HCT116 (cell line): ENCODE measurements around the gene MEIS2. TPM values are rescaled to one million over a fixed set of nuclear protein-coding genes. Genes with fewer than 3 reads are reported as not detected.

Experiments
- ATAC-seq: fragments of 200-7000 bp; cut with Tn5 transposase; 2 replicates; pipeline ENCODE4 v1.9.1; 2020; ENCODE audit warnings: mild to moderate bottlenecking, moderate library complexity
- BruUV-seq: library from RNA; stranded (reverse); fragments of 400-500 nt; replicated peaks from 2 replicates; lab custom pipeline; 2021; lab: Mats Ljungman, UMichigan
- CTCF ChIA-PET: fragments of 300-600 bp; sonication (Branson Sonifier 250); formaldehyde crosslinking; loops from one replicate; lab custom pipeline; 2021; ENCODE audit warnings: antibody characterized with exemption; lab: Charles Lee
- POLR2A ChIA-PET: fragments of 300-600, 350-600 bp; sonication (Branson Sonifier 250); formaldehyde crosslinking; loops from one replicate; lab custom pipeline; 2021; ENCODE audit warnings: antibody characterized with exemption; lab: Charles Lee
- RAD21 ChIA-PET, 2 experiments: fragments of 300-600 bp; sonication (Branson Sonifier 250); formaldehyde crosslinking; loops; one replicate each; lab custom pipeline; 2023; ENCODE audit warnings: low total read pairs in 2 of 2; ENCODE audit not compliant: uncharacterized antibody in 2 of 2, unreplicated experiment in 2 of 2, low non-redundant PET in 1 of 2; lab: Charles Lee
- DNase-seq: peaks from one replicate; pipeline ENCODE4 v3.0.0-alpha.2; 2010; ENCODE audit warnings: low read depth, low spot score
- H2AFZ ChIP-seq: fragments of 200-600 bp; shearing (Covaris generic), sonication (generic); 2 replicates; pipeline ENCODE4 v1.6.1; 2017; ENCODE audit warnings: low read depth, mixed run types, mixed read lengths, antibody characterized with exemption, low read length; ENCODE audit not compliant: poor library complexity, severe bottlenecking
- H3K27ac ChIP-seq: 2 replicates; pipeline ENCODE4 v1.5.1; 2012; ENCODE audit warnings: low read depth, low read length
- H3K27me3 ChIP-seq: fragments of 200-600 bp; sonication (generic); 2 replicates; pipeline ENCODE4 v1.6.1; 2016; ENCODE audit warnings: mixed run types, low read length, mixed read lengths; ENCODE audit not compliant: insufficient read depth
- H3K36me3 ChIP-seq, 2 experiments: fragments of 200-500 bp in 1 of 2; fragments of 200-600 bp in 1 of 2; sonication (Bioruptor generic) in 1 of 2; sonication (generic) in 1 of 2; 2 replicates each; pipeline versions ENCODE4 v1.5.1 to v1.6.1; 2014 to 2016; ENCODE audit warnings: low read length in 2 of 2, inconsistent platforms in 1 of 2, mixed read lengths in 1 of 2, mixed run types in 1 of 2; ENCODE audit not compliant: insufficient read depth in 2 of 2, control insufficient read depth in 1 of 2
- H3K4me1 ChIP-seq, 2 experiments: fragments of 200-600 bp in 1 of 2; sonication (generic) in 1 of 2; 2 replicates each; pipeline versions ENCODE4 v1.5.1 to v1.6.1; 2012 to 2017; ENCODE audit warnings: low read length in 2 of 2, inconsistent platforms in 1 of 2, mild to moderate bottlenecking in 1 of 2, mixed read lengths in 1 of 2, mixed run types in 1 of 2, moderate library complexity in 1 of 2; ENCODE audit not compliant: insufficient read depth in 2 of 2, control insufficient read depth in 1 of 2
- H3K4me2 ChIP-seq: fragments of 200-600 bp; sonication (generic); 2 replicates; pipeline ENCODE4 v1.6.1; 2017; ENCODE audit warnings: mixed run types, low read length, mixed read lengths
- H3K4me3 ChIP-seq, 2 experiments: fragments of 200-600 bp in 1 of 2; sonication (generic) in 1 of 2; replicated peaks in 1 of 2; 2 replicates each; pipeline ENCODE4 v1.5.1; 2011 to 2016; ENCODE audit warnings: low read length in 2 of 2, control low read depth in 1 of 2, low read depth in 1 of 2, mild to moderate bottlenecking in 1 of 2, mixed read lengths in 1 of 2, mixed run types in 1 of 2
- H3K79me2 ChIP-seq: fragments of 200-600 bp; sonication (generic); 2 replicates; pipeline ENCODE4 v1.6.1; 2017; ENCODE audit warnings: mild to moderate bottlenecking, mixed run types, low read length, moderate library complexity, mixed read lengths; ENCODE audit not compliant: insufficient read depth
- H3K9ac ChIP-seq: fragments of 200-600 bp; sonication (generic); 2 replicates; pipeline ENCODE4 v1.6.1; 2016; ENCODE audit warnings: low read length, mixed read lengths
- H3K9me2 ChIP-seq: fragments of 200-600 bp; sonication (generic), shearing (Covaris generic); 2 replicates; pipeline ENCODE4 v1.6.1; 2017; ENCODE audit warnings: mixed run types, mild to moderate bottlenecking, moderate library complexity; ENCODE audit not compliant: insufficient read depth
- H3K9me3 ChIP-seq, 2 experiments: fragments of 200-500 bp in 1 of 2; fragments of 200-600 bp in 1 of 2; sonication (Bioruptor generic) in 1 of 2; sonication (generic) in 1 of 2; 2 replicates each; pipeline ENCODE4 v1.6.1; 2014 to 2017; ENCODE audit warnings: low read length in 2 of 2, mixed read lengths in 2 of 2, inconsistent platforms in 1 of 2, low read depth in 1 of 2, mild to moderate bottlenecking in 1 of 2, mixed run types in 1 of 2, moderate library complexity in 1 of 2; ENCODE audit not compliant: control insufficient read depth in 1 of 2, insufficient read depth in 1 of 2
- H4K20me1 ChIP-seq: fragments of 200-600 bp; sonication (generic), shearing (Covaris generic); 2 replicates; pipeline ENCODE4 v1.6.1; 2017; ENCODE audit warnings: mixed run types, mild to moderate bottlenecking, moderate library complexity; ENCODE audit not compliant: insufficient read depth
- CTCF ChIP-seq, 3 experiments: fragments of 200-600 bp in 1 of 3; sonication (generic) in 1 of 3; IDR thresholded peaks in 2 of 3; conservative IDR thresholded peaks in 1 of 3; 2 replicates each; pipeline ENCODE4 v1.5.1; 2012 to 2017; ENCODE audit warnings: low read depth in 2 of 3, low read length in 2 of 3, antibody characterized with exemption in 1 of 3, borderline replicate concordance in 1 of 3, control low read depth in 1 of 3, mild to moderate bottlenecking in 1 of 3, mixed read lengths in 1 of 3, mixed run types in 1 of 3, moderate library complexity in 1 of 3; ENCODE audit not compliant: insufficient read depth in 1 of 3
- FOSL1 ChIP-seq: IDR thresholded peaks from 2 replicates; pipeline ENCODE4 v1.6.1; 2012; ENCODE audit warnings: low read depth
- REST ChIP-seq: IDR thresholded peaks from 2 replicates; pipeline ENCODE4 v1.6.1; 2012; ENCODE audit warnings: low read depth
- SP1 ChIP-seq: IDR thresholded peaks from 2 replicates; pipeline ENCODE4 v1.6.1; 2012; ENCODE audit warnings: low read depth
- intact Hi-C: fragments of 100-400 bp; cut with micrococcal nuclease; formaldehyde crosslinking; loops from 2 replicates; pipeline ENCODE4 v1.10.0; 2022
- total RNA-seq: library from RNA; stranded (reverse); gene quantifications from one replicate; pipeline ENCODE4 v1.2.1, GENCODE V29; 2021; ENCODE audit not compliant: unreplicated experiment

Gene MEIS2
- total RNA-seq, 1 experiment from 2014 or later, result 11.5 TPM

GRCh38 chr15:37095770-37096557, 4.4 kb downstream of the MEIS2 start:
- Histone ChIP-seq H3K4me2 (no peak overlapping the region), H3K4me3 (no peak overlapping the region), H3K27ac (no peak overlapping the region), H3K9me2 (no peaks in the 10 kb centered on the region), H3K9me3 (no peaks in the 10 kb centered on the region), H3K36me3 (peaks cover 5 to 7% of the 10 kb centered on the region in 2 experiments; a peak in 3 of 4 replicates), H3K27me3 (no peaks in the 10 kb centered on the region), H2AFZ (no peak overlapping the region), H3K4me1 (peaks cover 0 to 5% of the 10 kb centered on the region in 2 experiments; a peak in 1 of 4 replicates), H3K79me2 (no peaks in the 10 kb centered on the region; the same call in 1 of the 2 replicates), H3K9ac (no peak overlapping the region), H4K20me1 (no peaks in the 10 kb centered on the region)
- RAD21 ChIA-PET, result no interaction called here
- CTCF ChIA-PET, result no interaction called here
- intact Hi-C loops, result no loop called here
- no peak for DNase-seq
- no peak for TF ChIP-seq REST
- TF ChIP-seq CTCF (IDR thresholded peaks at IDR 0.05 in 2 of 3, conservative IDR thresholded peaks at IDR 0.05 in 1 of 3; ENCODE audit: borderline replicate concordance in 1 of 3, insufficient read depth in 1 of 3, low read depth in 2 of 3, low read length in 2 of 3), result no peak
- no peak for TF ChIP-seq SP1
- no peak for TF ChIP-seq FOSL1
- ATAC-seq, result no peak
- POLR2A ChIA-PET, result no interaction called here
- BruUV-seq, result no TSS peak
